Right atrium auricular region (tissue), 2 donors: Measurements from ENCODE around the gene DOCK3. TPM values are rescaled to one million over a fixed set of nuclear protein-coding genes. Genes with fewer than 3 reads are reported as not detected.

Experiments
- DNase-seq: peaks from one replicate; pipeline ENCODE4 v3.0.0-alpha.2; 2019; ENCODE audit warnings: low spot score
- H3K27ac ChIP-seq, 2 donors: fragments of 200-600 bp; sonication (generic); 1 replicate in 1 of 2; 2 replicates in 1 of 2; pipeline ENCODE4 v1.5.1; 2016 to 2019
- H3K27me3 ChIP-seq, 2 donors: fragments of 200-600 bp; sonication (generic); one replicate each; pipeline versions ENCODE4 v1.5.1 to v1.6.0; 2017 to 2019
- H3K36me3 ChIP-seq: fragments of 200-600 bp; sonication (generic); one replicate; pipeline ENCODE4 v1.5.1; 2016
- H3K4me1 ChIP-seq, 2 donors: fragments of 200-600 bp; sonication (generic); one replicate each; pipeline versions ENCODE4 v1.5.1 to v1.6.0; 2017 to 2019
- H3K4me3 ChIP-seq, 2 donors: fragments of 200-600 bp; sonication (generic); 1 replicate in 1 of 2; 2 replicates in 1 of 2; pipeline ENCODE4 v1.5.1; 2017 to 2019; ENCODE audit warnings: mild to moderate bottlenecking in 1 of 2, moderate library complexity in 1 of 2
- H3K9me3 ChIP-seq, 2 donors: fragments of 200-600 bp; sonication (generic); one replicate each; pipeline ENCODE4 v1.5.1; 2019
- total RNA-seq, 2 donors: library from RNA; depleted of rRNA; stranded (reverse); fragments of >200 nt; gene quantifications; one replicate each; pipeline ENCODE4 v1.1.0, GENCODE V29; 2016
- TF ChIP-seq, protein P1 (sequence below), 2 donors: fragments of 200-600 bp; sonication (generic); IDR thresholded peaks; one replicate each; pipeline ENCODE4 v1.5.1; 2019; ENCODE audit warnings: antibody characterized with exemption in 2 of 2

DOCK3 gene
- total RNA-seq, 2 donors from 2014 or later: 2.7 to 4.6 TPM

DNA sequence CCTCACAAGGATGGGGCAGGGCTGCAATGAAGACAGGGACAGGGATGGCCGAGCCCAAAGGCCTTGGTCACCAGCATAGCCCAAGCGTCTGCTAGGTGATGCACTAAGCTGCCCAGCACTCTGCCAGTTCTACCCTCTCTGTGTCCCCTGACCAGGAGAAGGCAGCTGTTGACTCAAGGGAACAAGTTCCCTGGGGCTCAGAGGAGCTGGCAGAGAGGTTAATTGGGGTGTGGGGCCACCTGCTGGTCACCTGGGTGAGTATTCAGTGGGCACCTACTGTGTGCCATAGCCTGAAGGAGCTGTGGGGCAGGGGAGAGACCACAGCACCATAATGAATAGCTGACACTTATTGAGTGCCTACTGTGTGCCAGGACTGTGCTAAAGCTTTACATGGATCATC, 22.0 kb upstream of the DOCK3 start:
- H3K4me3 ChIP-seq: no peak overlapping the region

DNA sequence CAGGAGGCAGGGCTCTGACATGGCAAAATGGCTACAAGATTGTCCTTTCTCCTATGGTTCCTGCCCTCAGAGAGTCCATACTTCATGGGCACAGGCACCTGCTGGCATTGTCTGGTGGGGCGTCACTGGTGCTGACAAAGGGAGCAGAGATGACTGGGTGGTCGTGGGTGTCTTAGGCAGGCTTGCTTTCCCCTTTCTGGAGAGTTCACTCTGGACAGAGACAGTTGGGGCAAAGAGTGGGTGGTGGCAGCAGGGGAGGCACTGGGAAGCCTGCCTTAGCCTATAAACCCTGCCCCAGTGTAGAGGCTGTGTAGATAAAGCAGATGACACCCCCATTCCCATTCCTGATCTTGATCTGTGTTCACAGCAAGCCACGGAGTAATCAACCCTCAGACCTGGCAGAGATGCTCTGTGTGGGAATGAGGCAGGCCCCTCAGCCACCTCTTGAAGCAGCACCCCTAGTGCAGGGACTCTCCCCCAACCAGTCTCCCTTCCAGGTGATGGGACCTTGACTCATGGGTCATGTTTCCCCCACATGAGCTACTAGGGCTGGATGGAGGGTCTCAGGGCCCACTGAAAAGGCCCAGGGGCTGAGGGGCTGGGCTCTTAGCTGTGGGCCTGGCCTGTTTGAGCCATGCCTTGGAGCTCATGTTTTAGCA, 20.7 kb upstream of the DOCK3 start:
- H3K4me1 ChIP-seq: peaks cover 0 to 28% of the 10 kb centered on the region in 2 donors
- TF ChIP-seq, protein P1, sequence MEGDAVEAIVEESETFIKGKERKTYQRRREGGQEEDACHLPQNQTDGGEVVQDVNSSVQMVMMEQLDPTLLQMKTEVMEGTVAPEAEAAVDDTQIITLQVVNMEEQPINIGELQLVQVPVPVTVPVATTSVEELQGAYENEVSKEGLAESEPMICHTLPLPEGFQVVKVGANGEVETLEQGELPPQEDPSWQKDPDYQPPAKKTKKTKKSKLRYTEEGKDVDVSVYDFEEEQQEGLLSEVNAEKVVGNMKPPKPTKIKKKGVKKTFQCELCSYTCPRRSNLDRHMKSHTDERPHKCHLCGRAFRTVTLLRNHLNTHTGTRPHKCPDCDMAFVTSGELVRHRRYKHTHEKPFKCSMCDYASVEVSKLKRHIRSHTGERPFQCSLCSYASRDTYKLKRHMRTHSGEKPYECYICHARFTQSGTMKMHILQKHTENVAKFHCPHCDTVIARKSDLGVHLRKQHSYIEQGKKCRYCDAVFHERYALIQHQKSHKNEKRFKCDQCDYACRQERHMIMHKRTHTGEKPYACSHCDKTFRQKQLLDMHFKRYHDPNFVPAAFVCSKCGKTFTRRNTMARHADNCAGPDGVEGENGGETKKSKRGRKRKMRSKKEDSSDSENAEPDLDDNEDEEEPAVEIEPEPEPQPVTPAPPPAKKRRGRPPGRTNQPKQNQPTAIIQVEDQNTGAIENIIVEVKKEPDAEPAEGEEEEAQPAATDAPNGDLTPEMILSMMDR (IDR thresholded peaks at IDR 0.05): no peak
- H3K4me3 ChIP-seq: no peak overlapping the region
- DNase-seq: no peak
- no peaks in the 10 kb centered on the region for H3K27me3 ChIP-seq
- H3K27ac ChIP-seq: no peak overlapping the region
- no peaks in the 10 kb centered on the region for H3K9me3 ChIP-seq
- no peaks in the 10 kb centered on the region for H3K36me3 ChIP-seq

More for the DNA sequence above, 22.0 kb upstream of the DOCK3 start:
- Histone ChIP-seq H3K4me1 (peaks cover 0 to 41% of the 10 kb centered on the region in 2 donors), H3K27ac (peak overlapping the region; percentile 60 to 83), H3K27me3 (no peaks in the 10 kb centered on the region), H3K36me3 (peaks cover 10% of the 10 kb centered on the region), H3K9me3 (no peaks in the 10 kb centered on the region)
- DNase-seq: no peak
- TF ChIP-seq, protein P1 (IDR thresholded peaks at IDR 0.05): peak in 1 of 2 donors; percentile 55

DNA sequence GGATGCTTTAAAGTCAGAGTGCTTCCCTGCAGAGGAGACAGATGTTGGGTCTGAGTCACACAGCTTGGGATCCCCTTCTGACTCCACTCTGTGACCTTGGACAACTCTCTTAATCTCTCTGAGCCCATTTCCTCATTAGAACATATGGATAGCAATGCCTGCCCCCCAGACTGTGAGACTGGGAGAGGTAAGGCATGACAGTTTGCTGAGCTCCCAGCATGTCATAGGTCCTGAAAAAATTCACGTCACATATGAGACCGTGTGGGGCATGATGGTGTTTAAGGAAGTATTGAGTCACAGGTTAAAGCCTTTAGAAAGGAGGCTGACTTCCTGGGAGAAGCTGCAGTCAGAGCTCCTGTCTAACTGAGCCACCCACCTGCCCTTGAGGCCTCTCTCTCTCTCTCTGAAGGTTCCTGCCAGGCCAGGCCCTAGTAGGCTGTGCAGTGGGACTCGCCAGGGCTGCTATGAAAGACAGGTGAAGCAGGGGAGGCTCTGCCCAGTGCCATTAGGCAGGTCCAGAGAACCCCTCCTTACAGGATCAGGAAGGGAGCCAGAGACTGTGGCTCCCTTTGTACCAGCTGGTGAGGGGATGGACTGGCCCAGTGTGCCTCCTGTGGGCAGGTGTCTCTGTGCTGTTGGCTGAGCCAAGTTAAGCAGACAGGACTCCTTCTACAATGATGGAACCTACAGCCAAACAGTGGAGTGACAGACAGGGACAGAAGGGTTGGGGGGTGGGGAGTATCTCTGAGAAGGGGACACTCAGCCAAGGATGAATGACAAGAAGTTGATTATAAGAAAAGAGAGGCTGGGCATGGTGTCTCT, 19.5 kb upstream of the DOCK3 start:
- no peak overlapping the region for H3K4me3 ChIP-seq
- no peak for DNase-seq
- no peaks in the 10 kb centered on the region for H3K36me3 ChIP-seq
- H3K27ac ChIP-seq: no peak overlapping the region
- no peaks in the 10 kb centered on the region for H3K9me3 ChIP-seq
- TF ChIP-seq, protein P1 (IDR thresholded peaks at IDR 0.05): no peak
- peaks cover 0 to 20% of the 10 kb centered on the region in 2 donors for H3K4me1 ChIP-seq
- H3K27me3 ChIP-seq: no peaks in the 10 kb centered on the region

DNA sequence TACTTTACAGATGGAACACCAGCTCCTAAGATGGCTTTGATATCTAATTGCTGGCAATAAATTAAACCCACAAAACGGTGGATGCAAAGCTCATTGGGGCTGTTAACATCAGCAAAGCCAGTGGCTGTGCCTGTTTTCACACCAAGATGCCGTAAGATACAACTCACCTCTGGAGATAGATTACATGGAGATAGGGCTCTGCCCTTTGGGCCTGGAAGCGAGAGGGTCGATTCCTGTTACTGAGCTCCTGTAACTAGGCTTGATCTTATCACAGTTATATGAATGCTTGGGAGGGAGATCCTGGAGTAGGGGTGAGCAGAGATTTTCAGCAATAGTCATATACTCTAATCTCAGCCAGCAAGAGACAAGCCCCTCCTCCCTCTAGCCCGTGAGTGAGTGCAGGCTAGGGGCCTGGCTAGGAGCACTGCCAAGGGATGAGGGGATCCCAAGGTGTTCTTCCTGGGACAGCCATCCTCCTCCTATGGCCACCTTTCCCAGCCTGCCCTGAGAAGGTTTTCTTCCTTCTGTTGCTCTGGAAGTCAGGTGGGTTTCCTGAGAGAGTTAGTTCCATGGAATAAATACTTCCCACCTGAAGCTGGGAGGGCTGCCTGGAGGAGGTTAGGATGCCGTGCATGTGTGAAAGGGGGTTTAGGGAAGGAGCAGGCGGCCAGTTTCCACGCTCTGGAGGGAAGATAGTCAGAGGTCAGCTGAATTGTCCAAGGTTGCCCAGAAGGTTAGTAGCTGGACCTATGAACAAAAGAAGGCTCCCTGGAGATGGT, 18.1 kb upstream of the DOCK3 start:
- TF ChIP-seq, protein P1 (IDR thresholded peaks at IDR 0.05): no peak
- Histone ChIP-seq H3K36me3 (no peaks in the 10 kb centered on the region), H3K27me3 (no peaks in the 10 kb centered on the region), H3K9me3 (no peaks in the 10 kb centered on the region), H3K4me1 (peaks cover 0 to 12% of the 10 kb centered on the region in 2 donors), H3K4me3 (no peak overlapping the region), H3K27ac (no peak overlapping the region)
- no peak for DNase-seq

DNA sequence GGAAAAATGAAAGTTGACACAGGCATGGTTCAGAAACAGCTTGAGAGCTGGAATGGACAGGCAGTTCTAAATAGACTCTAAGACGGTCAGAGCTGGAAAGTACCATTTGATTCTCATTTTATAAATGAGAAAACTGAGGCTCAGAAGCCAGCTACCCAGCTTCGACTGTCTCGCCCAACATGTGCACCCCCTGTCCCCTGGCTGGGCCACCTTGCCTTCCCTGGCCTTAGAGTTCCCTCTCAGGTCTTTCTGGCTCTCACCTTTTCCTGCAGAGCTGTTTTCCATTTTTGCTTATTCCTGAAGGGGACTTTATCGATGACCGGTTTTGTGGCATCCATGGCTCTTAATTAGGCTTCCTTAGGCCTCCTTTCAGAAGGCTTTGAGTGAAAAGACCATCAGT, 17.3 kb upstream of the DOCK3 start:
- H3K4me3 ChIP-seq: no peak overlapping the region
- DNase-seq: no peak
- H3K4me1 ChIP-seq: peaks cover 0 to 4% of the 10 kb centered on the region in 2 donors
- H3K27me3 ChIP-seq: no peaks in the 10 kb centered on the region
- H3K36me3 ChIP-seq: no peaks in the 10 kb centered on the region
- no peaks in the 10 kb centered on the region for H3K9me3 ChIP-seq
- H3K27ac ChIP-seq: no peak overlapping the region
- TF ChIP-seq, protein P1 (IDR thresholded peaks at IDR 0.05): no peak
